ENCODE measurements around the gene CD200.

DNA sequence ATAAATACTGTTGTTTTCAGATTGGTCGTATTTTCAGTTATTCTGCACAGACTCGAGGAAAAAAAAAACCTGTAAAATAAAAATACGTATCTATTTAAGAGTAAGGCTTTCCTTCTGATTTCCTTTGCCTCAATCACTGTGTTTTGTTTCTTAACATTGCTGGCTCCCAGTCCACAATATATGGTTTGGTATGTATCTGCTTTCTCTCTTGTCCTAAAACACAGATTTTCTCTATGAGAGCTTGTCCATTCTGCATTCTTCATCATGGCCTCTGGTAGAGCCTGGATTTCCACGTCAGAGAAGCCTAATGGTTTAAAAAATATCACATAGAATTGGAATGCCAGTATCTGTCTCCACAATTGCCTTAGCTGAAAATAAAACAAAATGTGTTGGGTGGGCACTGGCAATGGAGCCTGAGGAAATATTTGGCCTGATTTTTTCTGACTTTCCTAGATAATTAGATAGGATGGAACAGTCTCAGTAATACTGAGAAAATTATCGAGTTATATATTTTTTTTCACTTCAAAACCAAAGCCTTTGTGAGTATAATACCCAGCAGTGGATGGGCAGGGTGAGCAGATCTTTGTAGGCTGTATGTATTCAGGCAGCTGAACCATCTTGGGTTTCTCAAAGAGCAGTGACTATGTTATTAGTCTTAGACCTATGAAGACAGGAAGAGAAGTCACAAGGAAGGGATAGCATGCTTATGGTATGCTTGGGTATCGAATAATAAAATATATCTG lies 1.9 kb downstream of the CD200 start:
- TF ChIP-seq EZH2phosphoT487 (IDR thresholded peaks at IDR 0.05; ENCODE audit: borderline replicate concordance), result no peak
- TF ChIP-seq, protein P1, sequence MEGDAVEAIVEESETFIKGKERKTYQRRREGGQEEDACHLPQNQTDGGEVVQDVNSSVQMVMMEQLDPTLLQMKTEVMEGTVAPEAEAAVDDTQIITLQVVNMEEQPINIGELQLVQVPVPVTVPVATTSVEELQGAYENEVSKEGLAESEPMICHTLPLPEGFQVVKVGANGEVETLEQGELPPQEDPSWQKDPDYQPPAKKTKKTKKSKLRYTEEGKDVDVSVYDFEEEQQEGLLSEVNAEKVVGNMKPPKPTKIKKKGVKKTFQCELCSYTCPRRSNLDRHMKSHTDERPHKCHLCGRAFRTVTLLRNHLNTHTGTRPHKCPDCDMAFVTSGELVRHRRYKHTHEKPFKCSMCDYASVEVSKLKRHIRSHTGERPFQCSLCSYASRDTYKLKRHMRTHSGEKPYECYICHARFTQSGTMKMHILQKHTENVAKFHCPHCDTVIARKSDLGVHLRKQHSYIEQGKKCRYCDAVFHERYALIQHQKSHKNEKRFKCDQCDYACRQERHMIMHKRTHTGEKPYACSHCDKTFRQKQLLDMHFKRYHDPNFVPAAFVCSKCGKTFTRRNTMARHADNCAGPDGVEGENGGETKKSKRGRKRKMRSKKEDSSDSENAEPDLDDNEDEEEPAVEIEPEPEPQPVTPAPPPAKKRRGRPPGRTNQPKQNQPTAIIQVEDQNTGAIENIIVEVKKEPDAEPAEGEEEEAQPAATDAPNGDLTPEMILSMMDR (conservative IDR thresholded peaks at IDR 0.05; ENCODE audit: low read length), result no peak

Measured in Loucy (cell line).